H1 (cell line): Measurements from ENCODE around the gene TPMT. TPM values are rescaled to one million over a fixed set of nuclear protein-coding genes. Genes with fewer than 3 reads are reported as not detected.

Experiments used
- BRCA1 ChIP-seq: IDR thresholded peaks from 2 replicates; pipeline ENCODE4 v1.6.1; 2012; ENCODE audit warnings: low read depth, low read length, improper control_type of control experiment
- EP300 ChIP-seq, 2 experiments: IDR thresholded peaks; 1 replicate in 1 of 2; 2 replicates in 1 of 2; pipeline ENCODE4 v1.6.1; 2011 to 2012; ENCODE audit warnings: low read depth in 2 of 2, low read length in 2 of 2, mild to moderate bottlenecking in 2 of 2, borderline replicate concordance in 1 of 2, inconsistent platforms in 1 of 2, moderate library complexity in 1 of 2
- FOSL1 ChIP-seq: IDR thresholded peaks from 2 replicates; pipeline ENCODE4 v1.6.1; 2011; ENCODE audit warnings: mild to moderate bottlenecking, low read depth, low read length, moderate library complexity; ENCODE audit not compliant: insufficient read depth
- GTF2F1 ChIP-seq: IDR thresholded peaks from 2 replicates; pipeline ENCODE4 v1.6.1; 2012; ENCODE audit warnings: low read depth, low read length, improper control_type of control experiment, borderline replicate concordance
- SIX5 ChIP-seq: IDR thresholded peaks from 2 replicates; pipeline ENCODE4 v1.6.1; 2011; ENCODE audit warnings: mild to moderate bottlenecking, low read depth, low read length
- SP2 ChIP-seq: IDR thresholded peaks from 2 replicates; pipeline ENCODE4 v1.6.1; 2012; ENCODE audit warnings: mild to moderate bottlenecking, low read length, inconsistent platforms
- SUZ12 ChIP-seq: fragments of 200-600 bp; sonication (generic); IDR thresholded peaks from 2 replicates; pipeline ENCODE4 v1.6.1; 2012; ENCODE audit warnings: mild to moderate bottlenecking, inconsistent platforms, low read length, moderate library complexity, mixed read lengths
- polyA plus RNA-seq, 7 experiments: library from polyadenylated mRNA; depleted of rRNA in 3 of 7; stranded (reverse) in 5 of 7; unstranded in 2 of 7; fragments of >200 nt in 5 of 7; fragments of 200-250 nt in 2 of 7; gene quantifications; 1 replicate in 5 of 7; 2 replicates in 1 of 7; 4 replicates in 1 of 7; pipeline versions ENCODE4 v1.2.1 to v1.2.3, GENCODE V29; 2011 to 2013; ENCODE audit warnings: missing spikeins in 2 of 7, mixed read lengths in 2 of 7
- total RNA-seq: library from RNA; stranded (reverse); fragmentation: NEBNext Ultra II Directional; extraction: Animal tissue kit (Norgen Biotek cat#: 25700); gene quantifications from 2 replicates; pipeline ENCODE4 v1.2.1, GENCODE V29; 2021

Gene TPMT
- total and polyA plus RNA-seq, 2 of the 8 experiments (the other 6 are each of a cell fraction or from before 2014, with no cell fraction given): 12.3 to 17.2 TPM

- TF ChIP-seq SIX5: no peak
- peak in 1 of 2 experiments; percentile 12; a peak in 1 of 3 replicates for TF ChIP-seq EP300 (IDR thresholded peaks at IDR 0.05; ENCODE audit: borderline replicate concordance in 1 of 2, low read depth in 2 of 2, low read length in 2 of 2)
- no peak for TF ChIP-seq SUZ12
- no peak for TF ChIP-seq FOSL1
- no peak for TF ChIP-seq GTF2F1
- no peak for TF ChIP-seq BRCA1
- TF ChIP-seq SP2: no peak
Observed at GRCh38 chr6:18186033-18186432, 31.2 kb upstream of the TPMT start (continued).
